ENCODE results near the gene TSKS. TPM values are rescaled to one million over a fixed set of nuclear protein-coding genes. Genes with fewer than 3 reads are reported as not detected.

Gene TSKS
- total RNA-seq, 1 donor from 2014 or later, result 1.2 TPM

- H3K9me3 ChIP-seq, result no peaks in the 10 kb centered on the region
- intact Hi-C loops (cut with DNase I), result no loop called here
- peak overlapping the region; percentile 74 for H3K27ac ChIP-seq
- H3K4me3 ChIP-seq, result no peak overlapping the region
- H3K36me3 ChIP-seq, result peaks cover 4 to 59% of the 10 kb centered on the region in 2 donors
- no peak for DNase-seq (ENCODE audit: extremely low spot score in 2 of 2)
- H3K4me1 ChIP-seq, result peaks cover 26% of the 10 kb centered on the region
- no peaks in the 10 kb centered on the region for H3K27me3 ChIP-seq
- TF ChIP-seq, protein P1, sequence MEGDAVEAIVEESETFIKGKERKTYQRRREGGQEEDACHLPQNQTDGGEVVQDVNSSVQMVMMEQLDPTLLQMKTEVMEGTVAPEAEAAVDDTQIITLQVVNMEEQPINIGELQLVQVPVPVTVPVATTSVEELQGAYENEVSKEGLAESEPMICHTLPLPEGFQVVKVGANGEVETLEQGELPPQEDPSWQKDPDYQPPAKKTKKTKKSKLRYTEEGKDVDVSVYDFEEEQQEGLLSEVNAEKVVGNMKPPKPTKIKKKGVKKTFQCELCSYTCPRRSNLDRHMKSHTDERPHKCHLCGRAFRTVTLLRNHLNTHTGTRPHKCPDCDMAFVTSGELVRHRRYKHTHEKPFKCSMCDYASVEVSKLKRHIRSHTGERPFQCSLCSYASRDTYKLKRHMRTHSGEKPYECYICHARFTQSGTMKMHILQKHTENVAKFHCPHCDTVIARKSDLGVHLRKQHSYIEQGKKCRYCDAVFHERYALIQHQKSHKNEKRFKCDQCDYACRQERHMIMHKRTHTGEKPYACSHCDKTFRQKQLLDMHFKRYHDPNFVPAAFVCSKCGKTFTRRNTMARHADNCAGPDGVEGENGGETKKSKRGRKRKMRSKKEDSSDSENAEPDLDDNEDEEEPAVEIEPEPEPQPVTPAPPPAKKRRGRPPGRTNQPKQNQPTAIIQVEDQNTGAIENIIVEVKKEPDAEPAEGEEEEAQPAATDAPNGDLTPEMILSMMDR (IDR thresholded peaks at IDR 0.05), result no peak
- TF ChIP-seq POLR2AphosphoS5 (IDR thresholded peaks at IDR 0.05; ENCODE audit: insufficient read depth in 1 of 2, low read depth in 1 of 2) (no peak), POLR2A (IDR thresholded peaks at IDR 0.05) (no peak)
These were observed 28.8 kb upstream of the TSKS start for GRCh38 chr19:49791776-49792445.

DNA sequence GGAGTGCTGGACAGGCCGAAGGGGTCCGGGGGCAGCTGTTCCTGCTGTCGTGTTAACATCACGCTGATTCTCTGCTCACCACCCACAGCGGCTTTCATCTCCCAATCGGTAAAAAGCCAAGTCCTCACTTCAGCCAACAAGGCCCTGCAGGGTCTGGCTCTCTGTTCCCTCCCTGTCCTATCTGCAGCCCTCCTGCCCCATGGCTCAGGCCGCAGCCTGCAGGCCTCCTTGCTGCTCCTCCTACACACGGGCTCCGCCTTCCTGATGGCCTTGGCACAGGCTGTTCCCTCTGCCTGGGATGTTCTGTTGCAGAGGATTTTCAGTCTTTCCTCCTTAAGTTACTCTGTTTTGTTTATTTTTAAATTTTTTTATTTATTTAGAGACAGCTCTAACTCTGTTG, 27.8 kb upstream of the TSKS start:
- intact Hi-C loops (cut with DNase I), result no loop called here
- Histone ChIP-seq H3K36me3 (peaks cover 4 to 49% of the 10 kb centered on the region in 2 donors), H3K9me3 (no peaks in the 10 kb centered on the region), H3K4me3 (no peak overlapping the region), H3K27ac (peak overlapping the region; percentile 74), H3K27me3 (no peaks in the 10 kb centered on the region), H3K4me1 (peaks cover 36% of the 10 kb centered on the region)
- TF ChIP-seq POLR2AphosphoS5 (IDR thresholded peaks at IDR 0.05; ENCODE audit: insufficient read depth in 1 of 2, low read depth in 1 of 2), result peak; percentile 54 to 55
- TF ChIP-seq, protein P1 (IDR thresholded peaks at IDR 0.05), result no peak
- no peak for DNase-seq (ENCODE audit: extremely low spot score in 2 of 2)

- DNase-seq (ENCODE audit: extremely low spot score in 2 of 2), result no peak
- H3K9me3 ChIP-seq, result no peaks in the 10 kb centered on the region
- no peak overlapping the region for H3K27ac ChIP-seq
- peaks cover 40% of the 10 kb centered on the region for H3K4me1 ChIP-seq
- H3K4me3 ChIP-seq, result no peak overlapping the region
- TF ChIP-seq POLR2AphosphoS5 (IDR thresholded peaks at IDR 0.05; ENCODE audit: insufficient read depth in 1 of 2, low read depth in 1 of 2), result no peak
- TF ChIP-seq POLR2A (IDR thresholded peaks at IDR 0.05), result no peak
- TF ChIP-seq, protein P1 (IDR thresholded peaks at IDR 0.05), result no peak
- peaks cover 0 to 38% of the 10 kb centered on the region in 2 donors for H3K36me3 ChIP-seq
- intact Hi-C loops (cut with DNase I), result no loop called here
- H3K27me3 ChIP-seq, result no peaks in the 10 kb centered on the region
These were observed 25.8 kb upstream of the TSKS start for GRCh38 chr19:49788857-49789256.

- H3K36me3 ChIP-seq, result peaks cover 0 to 38% of the 10 kb centered on the region in 2 donors
- H3K27me3 ChIP-seq, result no peaks in the 10 kb centered on the region
These were observed 24.6 kb upstream of the TSKS start for GRCh38 chr19:49787746-49788145.

More at GRCh38 chr19:49787746-49788145, 24.6 kb upstream of the TSKS start:
- no peak for DNase-seq (ENCODE audit: extremely low spot score in 2 of 2)
- Histone ChIP-seq H3K4me1 (peaks cover 40% of the 10 kb centered on the region), H3K27ac (peak overlapping the region; percentile 1), H3K4me3 (no peak overlapping the region), H3K9me3 (no peaks in the 10 kb centered on the region)
- intact Hi-C loops (cut with DNase I), result no loop called here
- TF ChIP-seq POLR2A (IDR thresholded peaks at IDR 0.05) (no peak), POLR2AphosphoS5 (IDR thresholded peaks at IDR 0.05; ENCODE audit: insufficient read depth in 1 of 2, low read depth in 1 of 2) (no peak)
- TF ChIP-seq, protein P1 (IDR thresholded peaks at IDR 0.05), result no peak

Measured in vagina (tissue), 2 donors.